Stimulated activated CD4-positive, alpha-beta T cell treated with anti-CD3 and anti-CD28 coated beads, Interleukin-1b, Interleukin-23, amount 100 ng/mL, for 1 hour (primary cell): Measurements from ENCODE around the gene INSIG1.

Experiments used
- DNase-seq, 2 donors: peaks; one replicate each; pipeline ENCODE4 v3.0.0-alpha.2; 2020; ENCODE audit warnings: low read depth in 2 of 2

The INSIG1 gene

DNA sequence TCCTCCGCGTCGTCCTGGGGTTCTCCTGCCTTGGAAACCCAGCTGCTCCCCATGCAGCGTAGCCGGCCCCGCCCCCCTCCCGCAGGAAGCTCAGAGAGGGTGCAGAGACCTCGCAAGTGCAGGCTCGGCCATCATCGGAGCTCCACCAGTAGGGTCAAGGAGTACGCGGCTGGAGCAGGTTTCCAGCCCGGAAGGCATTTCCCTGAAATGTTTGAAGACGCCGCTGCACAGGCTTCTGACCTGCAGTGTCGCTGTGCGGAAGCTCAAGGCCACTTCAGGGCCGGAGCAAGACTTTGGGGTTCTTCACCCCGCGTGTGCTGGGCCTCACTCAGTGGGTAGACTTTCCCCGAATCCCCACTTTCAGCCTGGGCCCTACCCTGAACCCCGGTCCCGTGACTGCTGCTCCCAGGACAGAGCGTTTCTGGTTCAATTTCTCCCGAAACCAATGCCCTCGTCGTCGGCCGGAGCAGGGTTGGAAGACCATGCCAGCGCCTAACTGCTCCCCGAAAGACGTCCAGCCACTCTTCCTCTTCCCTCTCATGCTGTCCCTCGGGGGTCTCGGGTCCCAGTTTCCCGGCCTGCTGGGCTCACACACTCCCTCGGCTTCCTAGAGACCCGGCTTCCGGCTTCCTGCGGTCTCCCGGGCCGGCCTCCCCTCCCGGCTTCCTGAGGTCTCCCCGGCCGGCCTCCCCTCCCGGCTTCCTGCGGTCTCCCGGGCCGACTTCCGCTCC is 52.1 kb downstream of the INSIG1 start:
- no peak for DNase-seq

DNA sequence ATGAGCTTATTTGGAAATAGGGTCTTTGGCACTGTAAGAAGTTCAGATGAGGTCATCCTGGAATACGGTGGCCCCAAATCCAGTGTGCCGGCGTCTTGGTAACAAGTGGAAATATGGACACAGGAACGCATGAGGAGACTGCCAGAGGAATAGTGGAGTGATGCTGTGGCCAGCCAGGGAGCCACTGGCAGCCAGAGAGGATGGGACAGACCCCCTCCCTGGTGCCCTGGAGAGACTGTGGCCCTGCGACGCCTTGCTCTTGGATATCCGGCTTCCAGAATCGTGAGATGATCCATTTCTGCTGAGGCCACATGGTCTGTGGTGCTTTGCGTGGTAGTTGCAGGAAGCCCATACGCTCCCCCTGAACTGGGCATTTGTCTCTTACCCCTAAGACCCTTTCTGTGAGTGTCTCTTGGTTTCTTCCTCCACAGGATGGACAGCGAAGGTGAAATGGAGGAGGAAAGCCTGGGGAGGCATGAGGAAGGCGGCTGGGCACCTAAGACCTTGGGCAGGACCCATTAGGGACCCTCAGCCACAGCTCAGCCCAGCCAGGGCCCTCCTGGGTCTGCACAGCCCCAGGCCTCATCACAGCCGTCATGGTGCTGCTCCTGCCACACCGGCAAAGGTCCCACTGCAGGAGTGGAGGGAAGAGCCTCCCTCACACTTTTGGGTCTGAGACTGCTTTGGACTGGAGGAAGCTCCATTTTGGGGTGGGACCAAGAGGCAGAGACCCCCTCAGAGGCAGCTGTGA is 53.6 kb downstream of the INSIG1 start:
- no peak for DNase-seq

DNA sequence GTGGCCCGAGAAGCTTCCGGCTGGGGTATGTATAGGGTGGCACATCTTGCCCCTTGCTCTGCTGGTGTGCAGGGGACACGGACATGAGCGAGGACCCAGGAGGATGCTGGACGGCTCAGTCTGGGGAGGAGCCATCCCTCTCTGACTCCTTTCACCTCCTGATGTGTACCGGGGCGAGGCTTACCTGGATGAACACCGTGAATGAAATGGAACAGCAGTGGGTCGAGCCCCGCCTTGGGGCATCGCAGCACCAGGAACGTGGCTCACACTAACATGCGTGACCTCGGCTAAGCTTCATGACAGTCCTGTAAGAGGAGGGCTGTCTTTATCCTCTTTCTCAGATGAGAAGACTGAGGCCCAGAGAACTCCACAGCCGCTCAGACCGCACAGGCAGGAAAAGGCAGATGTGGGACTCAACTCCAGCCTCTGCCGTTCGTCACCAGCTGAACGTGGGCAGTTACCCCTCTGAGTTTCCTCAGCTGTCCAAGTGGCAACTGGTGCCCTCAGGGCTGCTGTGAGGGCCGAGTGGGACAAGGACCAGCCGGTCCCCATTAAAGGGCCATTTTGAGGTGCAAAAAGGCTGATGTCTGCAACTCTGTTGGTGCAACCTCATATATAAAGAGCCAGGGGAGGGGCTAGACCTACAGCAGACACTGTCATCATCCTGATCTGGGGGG is 54.5 kb downstream of the INSIG1 start:
- no peak for DNase-seq

DNA sequence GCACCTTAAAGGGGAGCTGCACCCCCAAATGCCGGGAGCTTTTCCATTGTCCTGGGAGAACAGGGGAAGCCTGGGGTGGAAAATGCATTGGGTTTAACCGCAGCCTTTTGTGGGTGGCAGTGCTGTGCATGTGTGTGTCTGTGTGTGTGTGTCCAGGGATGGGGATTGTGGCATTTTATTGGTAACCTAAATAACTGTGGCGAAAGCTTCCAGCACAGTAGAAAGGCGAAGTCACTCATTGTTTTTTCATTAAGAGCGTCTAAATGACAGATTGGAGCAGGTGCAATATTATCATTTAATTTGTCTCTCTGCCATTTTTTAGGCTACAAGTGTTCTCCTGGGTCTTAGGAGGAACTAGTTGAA is 55.1 kb downstream of the INSIG1 start:
- no peak for DNase-seq

DNA sequence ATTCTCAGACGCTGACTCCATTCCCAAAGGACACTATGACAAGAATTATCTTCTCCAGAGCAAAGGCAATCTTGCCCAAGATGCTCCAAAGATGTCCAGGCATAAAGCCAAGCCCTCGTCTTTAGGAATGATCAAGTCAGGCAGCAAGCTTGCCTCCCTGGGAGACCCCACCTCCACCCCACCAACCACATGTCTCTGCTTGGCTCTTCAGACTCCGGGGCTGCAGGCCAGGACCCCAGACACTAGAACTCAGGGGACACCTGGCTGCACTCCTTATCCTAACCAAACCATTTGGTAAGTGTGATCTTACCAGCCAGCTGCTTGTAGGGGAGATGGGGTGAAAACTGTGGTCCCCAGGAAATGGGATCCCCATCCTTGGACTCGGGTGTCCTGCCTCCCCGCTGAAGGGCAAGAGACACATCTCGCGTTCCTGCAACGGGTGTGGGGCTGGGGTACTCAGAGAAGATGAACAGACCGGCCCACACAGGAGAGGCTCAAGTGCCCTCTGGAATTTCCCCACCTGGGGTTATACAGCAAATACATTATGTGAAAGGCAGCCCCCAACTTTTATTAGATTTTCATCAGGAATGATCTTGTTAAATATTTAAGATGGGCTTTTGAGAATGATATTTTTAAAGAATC is 55.7 kb downstream of the INSIG1 start:
- DNase-seq = no peak

DNA sequence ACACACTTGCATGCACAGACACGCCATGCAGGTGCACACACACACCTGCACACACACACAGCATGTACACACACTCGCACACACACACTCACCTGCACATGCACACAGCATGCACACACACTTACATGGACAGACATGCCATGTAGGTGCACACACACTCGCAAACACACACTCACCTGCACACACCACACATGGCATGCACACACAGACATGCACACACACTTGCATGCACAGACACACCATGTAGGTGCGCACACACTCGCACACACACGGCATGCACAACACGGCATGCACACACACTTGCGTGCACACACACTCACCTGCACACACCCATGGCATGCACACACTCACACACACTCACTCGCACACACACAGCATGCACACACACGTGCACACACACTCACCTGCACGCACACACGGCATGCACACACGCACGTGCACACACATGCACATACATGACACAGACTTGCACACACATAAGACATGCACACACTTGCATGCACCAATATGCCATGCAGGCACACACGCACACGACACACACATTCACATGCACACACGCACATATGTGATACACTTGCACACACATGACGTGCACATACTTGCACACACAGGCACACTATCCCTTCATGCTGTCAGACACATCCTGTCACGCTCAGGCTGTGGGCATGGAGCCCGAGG is 56.8 kb downstream of the INSIG1 start:
- DNase-seq = no peak

DNA sequence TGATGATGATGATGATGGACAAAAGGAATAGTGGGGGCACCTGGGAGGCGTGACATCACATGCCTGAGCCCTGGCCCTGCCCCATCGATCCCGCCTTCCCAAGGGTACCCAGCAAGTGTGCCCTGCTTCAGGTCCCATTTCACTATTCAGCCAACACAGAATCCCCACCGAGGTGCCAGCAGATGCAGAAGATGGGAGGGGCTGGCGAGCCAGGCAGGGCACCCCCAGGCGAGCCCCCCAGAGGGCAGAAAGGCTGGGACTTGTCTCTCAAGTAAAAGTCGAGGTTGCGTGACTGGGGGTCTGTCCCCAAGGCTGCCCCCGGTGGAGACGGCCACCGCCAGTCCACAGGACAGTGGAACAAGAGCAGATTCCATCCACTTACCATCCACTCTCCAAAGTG is 57.5 kb downstream of the INSIG1 start:
- DNase-seq = no peak

DNA sequence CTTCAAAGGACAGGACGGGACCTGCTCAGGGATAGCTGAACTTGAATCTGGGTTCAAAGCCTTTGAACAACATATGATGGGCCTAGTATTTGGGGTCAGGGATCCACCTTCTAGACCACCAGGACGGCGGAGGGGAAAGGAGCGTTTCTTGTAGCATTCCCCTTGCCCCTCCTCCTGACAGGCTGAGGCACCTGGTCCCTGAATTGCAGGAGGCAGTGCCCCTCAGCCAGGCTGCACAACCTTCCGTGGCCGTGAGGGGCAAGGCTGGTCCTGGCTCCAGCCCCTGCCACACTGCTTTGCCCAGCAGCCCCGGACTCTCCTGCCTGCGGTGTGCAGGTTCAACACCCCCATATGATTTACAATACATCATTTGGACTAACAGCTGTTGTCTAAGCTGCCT is 58.1 kb downstream of the INSIG1 start:
- DNase-seq = no peak

DNA sequence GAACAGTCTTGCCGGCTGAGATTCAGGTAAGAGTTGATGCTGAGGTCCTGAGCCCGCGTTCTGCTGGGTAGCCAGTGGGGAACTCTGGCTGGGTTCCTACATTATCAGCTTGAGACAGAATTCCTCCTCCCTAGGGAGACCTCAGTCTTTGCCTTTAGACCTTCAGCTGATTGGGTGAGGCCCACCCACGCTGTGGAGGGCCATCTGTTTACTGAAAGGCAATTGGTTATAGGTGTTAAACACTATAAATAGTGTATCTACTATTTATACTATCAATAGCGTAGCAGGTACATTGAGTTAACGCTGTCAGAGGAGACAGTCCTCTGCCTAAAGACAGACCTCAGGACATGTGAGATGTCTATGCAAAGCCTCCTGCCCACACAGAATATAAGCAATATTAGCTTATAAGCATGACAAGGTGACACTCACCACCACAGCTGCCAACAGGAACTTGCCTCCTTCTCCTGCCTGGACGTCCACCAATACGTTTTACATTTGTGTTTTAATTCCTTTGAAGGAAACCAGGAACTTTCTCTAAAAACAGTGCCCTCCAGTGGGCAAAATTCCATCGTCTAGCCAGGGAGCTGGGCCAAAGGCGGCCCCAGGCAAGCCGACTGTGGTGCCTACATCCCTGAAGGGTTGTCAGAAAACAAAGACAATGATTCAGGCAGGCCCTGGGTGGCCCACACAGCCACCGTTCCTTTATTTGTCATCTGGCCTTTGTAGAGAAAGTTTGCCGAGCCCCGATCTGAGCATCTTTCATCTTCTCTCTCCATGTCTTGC is 58.8 kb downstream of the INSIG1 start:
- no peak for DNase-seq

DNA sequence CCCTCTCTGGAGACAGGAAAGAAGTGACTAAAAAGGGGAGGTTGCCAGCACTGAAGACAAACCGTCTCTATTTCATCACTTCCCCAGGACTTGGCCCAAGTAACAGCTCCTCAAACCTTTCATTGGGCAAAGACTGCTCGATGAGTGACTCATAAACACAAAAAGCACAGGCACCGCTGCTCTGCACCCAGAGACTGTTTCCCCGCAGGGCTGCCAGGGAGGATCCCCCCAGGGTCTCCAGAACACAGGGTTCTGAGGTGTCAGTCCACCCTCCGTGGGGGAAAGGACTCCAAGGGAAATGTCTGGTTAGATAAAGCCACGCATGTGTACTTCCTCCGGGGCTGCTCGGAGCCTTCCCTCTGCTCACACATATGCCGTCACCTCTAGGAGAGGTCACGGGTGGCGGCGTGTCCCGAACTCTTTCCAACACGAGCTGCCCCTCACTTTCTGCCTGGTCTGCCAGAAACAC is 59.9 kb downstream of the INSIG1 start:
- DNase-seq = no peak

DNA sequence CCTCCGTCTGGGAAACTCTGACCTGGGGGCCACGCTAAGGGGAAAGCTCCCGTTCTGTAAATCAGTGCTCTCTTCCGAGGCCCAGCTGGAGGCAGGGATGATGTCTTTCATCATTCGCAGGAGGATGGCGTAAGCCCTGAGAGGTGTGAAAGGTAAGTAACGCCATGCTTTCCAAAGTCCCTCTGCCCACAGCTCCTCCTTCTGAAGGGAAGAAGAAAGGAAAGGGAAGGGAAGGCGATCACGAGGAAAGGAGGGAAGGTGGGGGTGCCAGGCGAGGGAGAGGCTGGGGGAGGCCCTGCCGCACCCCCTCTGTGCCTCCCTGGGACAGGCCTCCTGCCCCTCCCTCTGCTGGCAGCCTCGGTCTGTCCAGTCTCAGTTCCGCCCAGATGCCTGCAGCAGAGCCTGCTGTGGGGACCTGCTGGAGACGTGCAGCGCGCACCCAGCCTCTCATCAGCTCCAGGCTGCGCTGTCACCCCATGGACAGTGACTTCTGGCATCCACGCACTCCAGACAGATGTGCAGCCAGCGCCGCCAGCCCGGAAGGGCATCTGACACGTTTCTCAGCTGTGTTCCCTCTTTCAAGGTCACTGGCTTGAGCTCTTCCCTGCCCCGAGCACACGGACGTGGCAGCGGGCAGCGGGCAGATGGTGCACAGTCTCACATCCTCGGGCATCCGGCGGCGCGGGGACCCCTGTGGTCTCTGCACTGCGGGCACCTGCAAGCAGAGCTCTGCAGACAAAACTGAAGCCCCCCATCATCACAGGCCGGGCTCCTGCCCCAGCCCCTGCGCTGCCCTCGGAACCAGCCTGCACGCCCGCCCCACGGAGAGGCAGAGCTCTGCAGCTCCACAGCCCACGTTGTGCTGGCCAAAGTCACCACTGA is 60.6 kb downstream of the INSIG1 start:
- DNase-seq = no peak

DNA sequence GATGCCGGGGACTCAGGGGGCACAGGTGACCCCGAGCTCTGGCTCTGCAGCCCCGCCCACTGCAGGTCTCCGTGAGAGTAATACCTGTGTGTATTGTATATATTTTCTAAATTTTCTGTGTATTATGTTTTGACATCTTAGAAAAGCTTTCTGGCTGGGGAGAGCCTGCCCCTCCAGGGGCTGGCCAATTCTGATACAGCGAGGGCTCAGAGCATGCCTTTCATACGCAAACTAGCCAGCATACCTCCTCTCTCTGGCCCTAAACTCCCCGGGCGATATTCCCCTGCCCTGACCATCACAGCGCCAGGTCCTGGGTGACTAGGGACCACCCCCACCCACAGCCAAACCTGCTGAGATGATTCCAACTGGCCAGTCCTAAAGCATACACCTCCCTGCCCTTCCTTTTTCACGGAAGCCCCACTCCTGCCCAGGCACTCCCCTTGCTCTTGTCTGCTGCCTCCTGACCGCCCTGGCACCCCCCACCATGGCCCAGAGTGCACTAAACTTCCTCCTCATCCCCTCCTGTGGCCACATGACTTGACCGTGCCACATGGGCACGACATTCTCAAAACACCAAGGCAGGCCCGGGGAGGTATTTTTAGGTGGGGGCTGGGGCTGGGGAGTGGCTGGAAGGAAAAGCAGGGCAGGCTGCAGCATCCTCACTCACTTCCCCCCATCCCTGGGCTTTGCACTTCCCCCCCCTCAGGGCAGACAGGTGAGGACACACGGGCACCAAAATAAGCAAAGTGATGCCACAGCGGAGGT is 61.5 kb downstream of the INSIG1 start:
- DNase-seq = no peak
